A549 (cell line): ENCODE results near the gene TMEM59L. TPM values are rescaled to one million over a fixed set of nuclear protein-coding genes. Genes with fewer than 3 reads are reported as not detected.

Source experiments
- ATAC-seq, 2 experiments: fragments of 200-7000 bp in 1 of 2; fragments of >200 bp in 1 of 2; cut with Nextera tagmentation in 1 of 2; cut with Tn5 transposase in 1 of 2; 3 replicates each; pipeline versions ENCODE4 v1.8.0 to v1.9.1; 2018 to 2020; ENCODE audit warnings: mild to moderate bottlenecking in 1 of 2, moderate library complexity in 1 of 2
- CTCF ChIA-PET: fragments of 300-600 bp; sonication (Branson Sonifier 250); formaldehyde crosslinking; extraction: SDS; loops from one replicate; lab custom pipeline; 2021; ENCODE audit warnings: antibody characterized with exemption, inconsistent platforms; lab: Yijun Ruan, JAX
- POLR2A ChIA-PET: fragments of 350-600 bp; formaldehyde crosslinking; extraction: SDS; loops from one replicate; lab custom pipeline; 2021; ENCODE audit warnings: antibody characterized with exemption, inconsistent platforms; lab: Yijun Ruan, JAX
- DNase-seq, 2 experiments: peaks; one replicate each; pipeline versions ENCODE4 v3.0.0 to v3.0.0-alpha.2; 2011 to 2016; ENCODE audit warnings: low read depth in 1 of 2, low spot score in 1 of 2
- FAIRE-seq: peaks from 2 replicates; lab custom pipeline; 2011; peaks lifted over from hg19 to GRCh38; lab: Jason Lieb, UNC
- H3K27ac ChIP-seq, 2 experiments: fragments of >200 bp; sonication (Bioruptor Twin); formaldehyde crosslinking; 3 replicates each; pipeline ENCODE4 v1.5.1; 2016 to 2017
- H3K4me1 ChIP-seq: fragments of >200 bp; sonication (Bioruptor Twin); formaldehyde crosslinking; 3 replicates; pipeline ENCODE4 v1.6.1; 2016
- H3K4me2 ChIP-seq: fragments of >200 bp; sonication (Bioruptor Twin); formaldehyde crosslinking; 3 replicates; pipeline ENCODE4 v1.6.1; 2016
- H3K4me3 ChIP-seq: fragments of >200 bp; sonication (Bioruptor Twin); formaldehyde crosslinking; 3 replicates; pipeline ENCODE4 v1.5.1; 2016
- H3K9me3 ChIP-seq: fragments of >200 bp; sonication (Bioruptor Twin); formaldehyde crosslinking; 3 replicates; pipeline ENCODE4 v1.6.1; 2016
- BCL3 ChIP-seq: fragments of >200 bp; sonication (Bioruptor Twin); formaldehyde crosslinking; IDR thresholded peaks from 3 replicates; pipeline ENCODE4 v1.6.1; 2016
- CBX2 ChIP-seq: fragments of 200-600 bp; sonication (generic); IDR thresholded peaks from 2 replicates; pipeline ENCODE4 v1.6.1; 2016; ENCODE audit warnings: low read depth, mild to moderate bottlenecking, borderline replicate concordance
- CHD4 ChIP-seq: fragments of 200-600 bp; sonication (generic); IDR thresholded peaks from 2 replicates; pipeline ENCODE4 v1.6.1; 2016; ENCODE audit warnings: antibody characterized with exemption, mild to moderate bottlenecking, borderline replicate concordance
- EHF ChIP-seq: fragments of 250-450 bp; sonication (Bioruptor Pico); IDR thresholded peaks from 2 replicates; pipeline ENCODE4 v1.5.0; 2020; ENCODE audit warnings: mild to moderate bottlenecking
- EHMT2 ChIP-seq: fragments of 200-600 bp; sonication (generic); IDR thresholded peaks from 2 replicates; pipeline ENCODE4 v1.6.1; 2016; ENCODE audit warnings: antibody characterized with exemption, low read depth, mild to moderate bottlenecking, moderate library complexity
- ESRRA ChIP-seq: fragments of 150-350 bp; IDR thresholded peaks from 2 replicates; pipeline ENCODE4 v1.6.1; 2014; ENCODE audit warnings: mild to moderate bottlenecking, low read length, borderline replicate concordance
- FOSB ChIP-seq: fragments of 250-450 bp; sonication (Bioruptor Pico); IDR thresholded peaks from 2 replicates; pipeline ENCODE4 v1.5.0; 2020; ENCODE audit warnings: mild to moderate bottlenecking, moderate library complexity
- FOSL2 ChIP-seq, 2 experiments: fragments of 450-650 bp in 1 of 2; fragments of >200 bp in 1 of 2; sonication (Bioruptor Twin) in 1 of 2; formaldehyde crosslinking; IDR thresholded peaks; 2 replicates each; pipeline versions ENCODE4 v1.5.0 to v1.6.1; 2016 to 2020; ENCODE audit warnings: mild to moderate bottlenecking in 1 of 2, moderate library complexity in 1 of 2
- FOXS1 ChIP-seq: fragments of 250-450 bp; sonication (Bioruptor Pico); IDR thresholded peaks from 2 replicates; pipeline ENCODE4 v1.5.0; 2020; ENCODE audit warnings: mild to moderate bottlenecking, moderate library complexity
- GATA3 ChIP-seq: IDR thresholded peaks from 2 replicates; pipeline ENCODE4 v1.6.1; 2012; ENCODE audit warnings: borderline replicate concordance
- HDAC2 ChIP-seq: fragments of 200-600 bp; sonication (generic); IDR thresholded peaks from 2 replicates; pipeline ENCODE4 v1.6.1; 2016
- HES2 ChIP-seq: fragments of >200 bp; sonication (Bioruptor Twin); formaldehyde crosslinking; IDR thresholded peaks from 2 replicates; pipeline ENCODE4 v1.6.1; 2016
- HMGXB4 ChIP-seq: fragments of 250-450 bp; sonication (Bioruptor Pico); IDR thresholded peaks from 2 replicates; pipeline ENCODE4 v1.5.0; 2021; ENCODE audit warnings: mild to moderate bottlenecking, moderate library complexity, borderline replicate concordance
- JUNB ChIP-seq: fragments of >200 bp; sonication (Bioruptor Twin); formaldehyde crosslinking; IDR thresholded peaks from 2 replicates; pipeline ENCODE4 v1.6.1; 2016
- MAFK ChIP-seq: fragments of 450-650 bp; IDR thresholded peaks from 2 replicates; pipeline ENCODE4 v1.6.1; 2014; ENCODE audit not compliant: partially characterized antibody
- MAZ ChIP-seq: fragments of 150-350 bp; IDR thresholded peaks from 2 replicates; pipeline ENCODE4 v1.6.1; 2014; ENCODE audit warnings: antibody characterized with exemption, low read depth, low read length, borderline replicate concordance
- MYC ChIP-seq: IDR thresholded peaks from 2 replicates; pipeline ENCODE4 v1.6.1; 2012; ENCODE audit warnings: mild to moderate bottlenecking, inconsistent platforms, low read length, improper control_type of control experiment, borderline replicate concordance
- NFE2L2 ChIP-seq: fragments of 150-350 bp; conservative IDR thresholded peaks from 2 replicates; pipeline ENCODE4 v1.6.1; 2014; ENCODE audit warnings: low read length
- PBX3 ChIP-seq: IDR thresholded peaks from 2 replicates; pipeline ENCODE4 v1.6.1; 2012
- POLR2AphosphoS2 ChIP-seq: conservative IDR thresholded peaks from 2 replicates; pipeline ENCODE4 v1.6.1; 2012; ENCODE audit warnings: low read length, improper control_type of control experiment, inconsistent platforms
- RAD21 ChIP-seq, 2 experiments: fragments of >200 bp in 1 of 2; sonication (Bioruptor Twin) in 1 of 2; formaldehyde crosslinking in 1 of 2; IDR thresholded peaks in 1 of 2; conservative IDR thresholded peaks in 1 of 2; 2 replicates in 1 of 2; 3 replicates in 1 of 2; pipeline ENCODE4 v1.6.1; 2012 to 2018; ENCODE audit warnings: inconsistent platforms in 1 of 2
- RCOR1 ChIP-seq: fragments of 150-350 bp; IDR thresholded peaks from 2 replicates; pipeline ENCODE4 v1.6.1; 2014; ENCODE audit warnings: antibody characterized with exemption, low read length, low read depth
- RNF2 ChIP-seq: fragments of 200-600 bp; sonication (generic); IDR thresholded peaks from 2 replicates; pipeline ENCODE4 v1.6.1; 2016; ENCODE audit warnings: low read depth, mild to moderate bottlenecking, antibody characterized with exemption, moderate library complexity, borderline replicate concordance
- SMC3 ChIP-seq: fragments of >200 bp; sonication (Bioruptor Twin); formaldehyde crosslinking; IDR thresholded peaks from 3 replicates; pipeline ENCODE4 v1.6.1; 2018; ENCODE audit warnings: inconsistent platforms
- TFCP2L1 ChIP-seq: fragments of 250-450 bp; sonication (Bioruptor Pico); IDR thresholded peaks from 2 replicates; pipeline ENCODE4 v1.5.0; 2021; ENCODE audit warnings: mild to moderate bottlenecking
- ZNF302 ChIP-seq: fragments of 250-450 bp; sonication (Bioruptor Pico); IDR thresholded peaks from 2 replicates; pipeline ENCODE4 v1.9.0; 2021; ENCODE audit warnings: inconsistent platforms, mild to moderate bottlenecking, moderate library complexity
- WGBS: methylation state at CpG from one replicate; pipeline ENCODE4 v1.1.6; 2017; ENCODE audit errors: missing lambda C conversion rate; 5-methylcytosine and 5-hydroxymethylcytosine counted together
- polyA plus RNA-seq, 4 experiments: library from polyadenylated mRNA; depleted of rRNA in 3 of 4; stranded (reverse); fragments of >200 nt; fragmentation: RNase III in 1 of 4; extraction: RNeasy Plus Mini Kit Qiagen cat#74134 plus additional on column Dnase treatment in 1 of 4; gene quantifications; 2 replicates in 3 of 4; 3 replicates in 1 of 4; pipeline ENCODE4 v1.2.3, GENCODE V29; 2011 to 2017

TMEM59L gene
- polyA plus RNA-seq, 2 of the 4 experiments (the other 2 are of a cell fraction) = 0.94 to 4.6 TPM

- CTCF ChIA-PET = interaction anchor here (1.0 to 1.1 kb wide), 3 partner anchors 22 to 105 kb away, joined by 3 to 5 read pairs (median 3); no protein-coding TSS in a partner anchor
- TF ChIP-seq JUNB (no peak), GATA3 (no peak), HMGXB4 (CRISPR knock-in tag) (no peak), FOSB (CRISPR knock-in tag) (no peak), RCOR1 (no peak), HES2 (no peak), HDAC2 (no peak), MAFK (no peak), EHMT2 (no peak), PBX3 (no peak), SMC3 (no peak), MAZ (no peak), TFCP2L1 (CRISPR knock-in tag) (no peak), BCL3 (no peak)
- Histone ChIP-seq H3K27ac (no peak overlapping the region), H3K9me3 (no peaks in the 10 kb centered on the region), H3K4me2 (no peak overlapping the region), H3K4me1 (0 out of 3 replicates have a peak, but pooled peaks cover 5% of the 10 kb centered on the region), H3K4me3 (no peak overlapping the region)
- no peak for DNase-seq
- POLR2A ChIA-PET = no interaction called here
- no peak for ATAC-seq
- 94% methylated on average over 4 of the region's 8 CpGs for WGBS
- no peak for FAIRE-seq
Measured at GRCh38 chr19:18566953-18567352, 45.7 kb upstream of the TMEM59L start.

GRCh38 chr19:18568367-18568766, 44.3 kb upstream of the TMEM59L start:
- Histone ChIP-seq H3K9me3 (no peaks in the 10 kb centered on the region), H3K4me1 (peaks cover 13% of the 10 kb centered on the region), H3K4me2 (no peak overlapping the region), H3K27ac (no peak overlapping the region), H3K4me3 (no peak overlapping the region)
- 92% methylated on average over 6 of the region's 15 CpGs for WGBS
- TF ChIP-seq EHMT2 = no peak
- TF ChIP-seq MAFK = no peak
- TF ChIP-seq CBX2 = no peak
- no peak for TF ChIP-seq RNF2
- TF ChIP-seq EHF = no peak
- no peak for TF ChIP-seq BCL3
- TF ChIP-seq MYC = no peak
- no peak for TF ChIP-seq CHD4
- no peak for TF ChIP-seq ESRRA
- TF ChIP-seq FOSL2 (IDR thresholded peaks at IDR 0.05) = no peak
- TF ChIP-seq FOSL2 (CRISPR knock-in tag; IDR thresholded peaks at IDR 0.05) = no peak
- TF ChIP-seq FOXS1 (CRISPR knock-in tag) = no peak
- no peak for TF ChIP-seq RAD21 (conservative IDR thresholded peaks at IDR 0.05 in 1 of 2, IDR thresholded peaks at IDR 0.05 in 1 of 2)
- TF ChIP-seq HES2 = no peak
- no peak for TF ChIP-seq NFE2L2
- TF ChIP-seq ZNF302 (CRISPR knock-in tag) = no peak
- TF ChIP-seq POLR2AphosphoS2 = no peak
- DNase-seq = no peak
- ATAC-seq = no peak
- ChIA-PET CTCF (interaction anchor here (0.6 kb wide), 1 partner anchor 246 kb away, joined by 4 read pairs; the partner anchor contains the start of gene LSM4), POLR2A (interaction anchor here (1.1 kb wide), 1 partner anchor 11 kb away, joined by 3 read pairs; no protein-coding TSS in a partner anchor)
- no peak for FAIRE-seq
